CD14-positive monocyte (primary cell): ENCODE data around the gene HS1BP3. TPM values are rescaled to one million over a fixed set of nuclear protein-coding genes. Genes with fewer than 3 reads are reported as not detected.

Source experiments
- DNase-seq, 3 donors: peaks; one replicate each; pipeline ENCODE4 v3.0.0-alpha.2; 2011 to 2022
- H2AFZ ChIP-seq: 2 replicates; pipeline ENCODE4 v1.6.0; 2012; ENCODE audit warnings: mild to moderate bottlenecking, low read depth, low read length, inconsistent platforms; ENCODE audit not compliant: insufficient read depth, poor library complexity, severe bottlenecking
- H3K27ac ChIP-seq, 2 donors: 1 replicate in 1 of 2; 2 replicates in 1 of 2; pipeline ENCODE4 v1.5.1; 2012 to 2013; ENCODE audit warnings: low read length in 2 of 2, control low read depth in 1 of 2, inconsistent platforms in 1 of 2, low read depth in 1 of 2, mild to moderate bottlenecking in 1 of 2
- H3K27me3 ChIP-seq, 2 donors: one replicate each; pipeline versions ENCODE4 v1.6.0 to v1.6.1; 2011 to 2013; ENCODE audit warnings: low read length in 2 of 2; ENCODE audit not compliant: control insufficient read depth in 2 of 2, insufficient read depth in 2 of 2
- H3K36me3 ChIP-seq, 2 donors: replicated peaks in 1 of 2; 1 replicate in 1 of 2; 2 replicates in 1 of 2; pipeline versions ENCODE4 v1.5.1 to v1.6.1; 2012 to 2013; ENCODE audit warnings: low read length in 2 of 2, control low read depth in 1 of 2, inconsistent platforms in 1 of 2, mild to moderate bottlenecking in 1 of 2; ENCODE audit not compliant: insufficient read depth in 2 of 2, control insufficient read depth in 1 of 2
- H3K4me1 ChIP-seq, 2 donors: 1 replicate in 1 of 2; 2 replicates in 1 of 2; pipeline versions ENCODE4 v1.5.1 to v1.6.1; 2012 to 2013; ENCODE audit warnings: low read length in 2 of 2, control low read depth in 1 of 2, inconsistent platforms in 1 of 2, mild to moderate bottlenecking in 1 of 2, moderate library complexity in 1 of 2; ENCODE audit not compliant: insufficient read depth in 2 of 2, control insufficient read depth in 1 of 2
- H3K4me2 ChIP-seq: replicated peaks from 2 replicates; pipeline ENCODE3; 2012; ENCODE audit warnings: low read length, moderate library complexity, mild to moderate bottlenecking; ENCODE audit not compliant: poor library complexity, severe bottlenecking; ENCODE audit errors: extremely low read depth
- H3K4me3 ChIP-seq, 3 experiments: fragments of 200-600 bp in 1 of 3; sonication (generic) in 1 of 3; replicated peaks in 1 of 3; 1 replicate in 2 of 3; 2 replicates in 1 of 3; pipeline ENCODE4 v1.5.1; 2011 to 2013; ENCODE audit warnings: low read length in 3 of 3, mild to moderate bottlenecking in 3 of 3, control low read depth in 2 of 3, low read depth in 2 of 3, inconsistent platforms in 1 of 3, moderate library complexity in 1 of 3
- H3K79me2 ChIP-seq: 2 replicates; pipeline ENCODE4 v1.6.0; 2012; ENCODE audit warnings: mild to moderate bottlenecking, control low read depth, inconsistent platforms, low read length, moderate library complexity; ENCODE audit not compliant: insufficient read depth
- H3K9ac ChIP-seq: 2 replicates; pipeline ENCODE4 v1.6.0; 2017; ENCODE audit warnings: low read length, mild to moderate bottlenecking; ENCODE audit not compliant: insufficient read depth, poor library complexity, severe bottlenecking
- H3K9me3 ChIP-seq, 2 donors: replicated peaks in 1 of 2; 1 replicate in 1 of 2; 2 replicates in 1 of 2; pipeline versions ENCODE4 v1.5.1 to v1.6.1; 2012 to 2013; ENCODE audit warnings: low read length in 2 of 2, control low read depth in 1 of 2; ENCODE audit not compliant: control insufficient read depth in 1 of 2, insufficient read depth in 1 of 2
- H4K20me1 ChIP-seq: 2 replicates; pipeline ENCODE4 v1.6.0; 2012; ENCODE audit warnings: mild to moderate bottlenecking, low read length, control low read depth, moderate library complexity; ENCODE audit not compliant: insufficient read depth
- H3K27ac Mint-ChIP-seq, 7 donors: one replicate each; pipeline ENCODE4 v1.8.0; 2020; ENCODE audit warnings: mild to moderate bottlenecking in 7 of 7, mixed read lengths in 7 of 7, moderate library complexity in 6 of 7, inconsistent platforms in 2 of 7
- H3K27me3 Mint-ChIP-seq, 3 donors: one replicate each; pipeline ENCODE4 v1.8.0; 2021 to 2022; ENCODE audit warnings: low read depth in 3 of 3, mild to moderate bottlenecking in 3 of 3, mixed read lengths in 3 of 3, moderate library complexity in 3 of 3, inconsistent platforms in 1 of 3
- H3K36me3 Mint-ChIP-seq, 2 donors: one replicate each; pipeline ENCODE4 v1.8.0; 2020; ENCODE audit warnings: mixed read lengths in 2 of 2, inconsistent platforms in 1 of 2, mild to moderate bottlenecking in 1 of 2
- H3K4me1 Mint-ChIP-seq: one replicate; pipeline ENCODE4 v1.8.0; 2020; ENCODE audit warnings: mild to moderate bottlenecking, mixed read lengths
- H3K4me3 Mint-ChIP-seq, 2 donors: one replicate each; pipeline ENCODE4 v1.8.0; 2020; ENCODE audit warnings: mild to moderate bottlenecking in 2 of 2, mixed read lengths in 2 of 2, moderate library complexity in 1 of 2
- H3K9me3 Mint-ChIP-seq, 7 donors: one replicate each; pipeline ENCODE4 v1.8.0; 2020 to 2022; ENCODE audit warnings: mixed read lengths in 7 of 7, mild to moderate bottlenecking in 6 of 7, moderate library complexity in 6 of 7, inconsistent platforms in 2 of 7
- CTCF ChIP-seq: fragments of 200-600 bp; IDR thresholded peaks from one replicate; pipeline ENCODE4 v1.8.0; 2022; ENCODE audit warnings: antibody characterized with exemption, mild to moderate bottlenecking
- WGBS: methylation state at CpG from one replicate; pipeline ENCODE4 v1.1.5; 2013; ENCODE audit warnings: missing lambda C conversion rate; ENCODE audit not compliant: insufficient coverage; 5-methylcytosine and 5-hydroxymethylcytosine counted together
- intact Hi-C, 2 donors: fragments of 100-400 bp; cut with micrococcal nuclease; formaldehyde crosslinking; loops; one replicate each; pipeline versions ENCODE4 v1.15.0 to v1.15.1; 2023
- polyA plus RNA-seq, 3 donors: library from polyadenylated mRNA; depleted of rRNA in 1 of 3; unstranded in 2 of 3; stranded (reverse) in 1 of 3; fragments of 300-500 nt in 2 of 3; fragments of >200 nt in 1 of 3; fragmentation: Illumina TruSeq in 2 of 3; gene quantifications; 1 replicate in 2 of 3; 2 replicates in 1 of 3; pipeline ENCODE4 v1.2.3, GENCODE V29; 2012 to 2021

HS1BP3 gene
- polyA plus RNA-seq, 3 donors = 45.1 to 48.9 (median 45.4) TPM

- peaks cover 44 to 81% of the 10 kb centered on the region in 2 donors for H3K27me3 ChIP-seq
- peaks cover 8 to 20% of the 10 kb centered on the region in 2 donors for H3K4me1 ChIP-seq
- no peak overlapping the region for H3K4me2 ChIP-seq
- no peaks in the 10 kb centered on the region for H3K36me3 ChIP-seq
- Mint-ChIP-seq H3K27me3 (peaks cover 67 to 92% (median 80%) of the 10 kb centered on the region in 3 donors), H3K4me1 (peaks cover 19% of the 10 kb centered on the region), H3K36me3 (peaks cover 0 to 6% of the 10 kb centered on the region in 2 donors), H3K27ac (no peak overlapping the region), H3K4me3 (peak overlapping the region in 1 of 2 donors; percentile 75), H3K9me3 (peaks cover 0 to 22% (median 5%) of the 10 kb centered on the region in 7 donors)
- peaks cover 0 to 31% of the 10 kb centered on the region in 2 donors for H3K9me3 ChIP-seq
- H3K79me2 ChIP-seq = no peaks in the 10 kb centered on the region
- WGBS = 61% methylated on average over 4 of the region's 7 CpGs
- intact Hi-C loops = loop anchor here (2.0 to 10.0 kb wide), 3 partner anchors 299 to 1309 kb away; partner anchors contain the start of gene OSR1 (in 1 of the 2)
- TF ChIP-seq CTCF = no peak
- no peak overlapping the region for H2AFZ ChIP-seq
- H3K27ac ChIP-seq = no peak overlapping the region
- H3K9ac ChIP-seq = no peak overlapping the region
- H3K4me3 ChIP-seq = no peak overlapping the region
- DNase-seq = no peak
- H4K20me1 ChIP-seq = no peaks in the 10 kb centered on the region
Measured at GRCh38 chr2:20663196-20664070, 12.5 kb upstream of the HS1BP3 start.

- H3K9ac ChIP-seq = no peak overlapping the region
- no peaks in the 10 kb centered on the region for H3K79me2 ChIP-seq
- Mint-ChIP-seq H3K36me3 (no peaks in the 10 kb centered on the region), H3K27me3 (peaks cover 60 to 82% (median 70%) of the 10 kb centered on the region in 3 donors), H3K27ac (no peak overlapping the region), H3K4me1 (peaks cover 18% of the 10 kb centered on the region), H3K4me3 (peak overlapping the region in 1 of 2 donors; percentile 69), H3K9me3 (peaks cover 0 to 18% (median 5%) of the 10 kb centered on the region in 7 donors)
- peaks cover 0 to 27% of the 10 kb centered on the region in 2 donors for H3K9me3 ChIP-seq
- H3K4me1 ChIP-seq = peaks cover 8 to 17% of the 10 kb centered on the region in 2 donors
- WGBS = 86% methylated on average over 3 of the region's 5 CpGs
- TF ChIP-seq CTCF = no peak
- no peak overlapping the region for H2AFZ ChIP-seq
- H3K27me3 ChIP-seq = peaks cover 34 to 70% of the 10 kb centered on the region in 2 donors
- no peaks in the 10 kb centered on the region for H3K36me3 ChIP-seq
- no peak overlapping the region for H3K4me2 ChIP-seq
- no peak overlapping the region for H3K4me3 ChIP-seq
- H4K20me1 ChIP-seq = no peaks in the 10 kb centered on the region
- intact Hi-C loops = loop anchor here (2.0 to 10.0 kb wide), 3 partner anchors 300 to 1308 kb away; partner anchors contain the start of gene OSR1 (in 1 of the 2)
- no peak overlapping the region for H3K27ac ChIP-seq
- no peak for DNase-seq
Measured at GRCh38 chr2:20662308-20662937, 11.5 kb upstream of the HS1BP3 start.
